Stomach (tissue), 4 donors: ENCODE results near the gene SLC22A4.

Experiments
- EP300 ChIP-seq: sonication (generic); formaldehyde crosslinking; IDR thresholded peaks from one replicate; pipeline ENCODE4 v1.6.1; 2017; ENCODE audit warnings: antibody characterized with exemption
- POLR2A ChIP-seq, 4 donors: fragments of 450-650 bp; IDR thresholded peaks; one replicate each; pipeline ENCODE4 v1.6.1; 2016; ENCODE audit warnings: antibody characterized with exemption in 4 of 4, control low read depth in 2 of 4, mild to moderate bottlenecking in 1 of 4, moderate library complexity in 1 of 4
- POLR2AphosphoS5 ChIP-seq, 3 donors: sonication (generic); formaldehyde crosslinking; IDR thresholded peaks; one replicate each; pipeline ENCODE4 v1.6.1; 2016; ENCODE audit warnings: antibody characterized with exemption in 3 of 3
- TF ChIP-seq, protein P1 (sequence below), 7 experiments: fragments of 450-650 bp in 4 of 7; fragments of 200-600 bp in 3 of 7; sonication (generic) in 3 of 7; IDR thresholded peaks; one replicate each; pipeline ENCODE4 v1.5.1; 2016 to 2019; ENCODE audit warnings: antibody characterized with exemption in 7 of 7, control low read depth in 2 of 7, mild to moderate bottlenecking in 1 of 7

DNA sequence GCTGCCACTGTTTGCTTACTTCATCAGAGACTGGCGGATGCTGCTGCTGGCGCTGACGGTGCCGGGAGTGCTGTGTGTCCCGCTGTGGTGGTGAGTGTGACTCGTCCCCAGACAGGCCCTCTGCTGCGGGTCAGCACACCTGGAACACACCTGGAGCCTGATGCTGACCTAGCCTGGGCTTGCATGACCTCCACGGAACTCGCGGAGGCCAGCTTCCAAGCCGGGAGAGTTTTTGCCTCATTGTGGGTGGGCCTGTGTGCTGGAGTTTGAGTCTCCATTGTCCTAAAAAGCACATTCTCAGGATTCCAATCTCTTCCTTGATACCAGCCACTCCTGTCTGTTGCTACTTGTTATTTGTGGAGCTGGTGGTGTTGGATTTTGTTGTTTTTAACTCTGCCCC lies 28.1 kb downstream of the SLC22A4 start:
- TF ChIP-seq, protein P1, sequence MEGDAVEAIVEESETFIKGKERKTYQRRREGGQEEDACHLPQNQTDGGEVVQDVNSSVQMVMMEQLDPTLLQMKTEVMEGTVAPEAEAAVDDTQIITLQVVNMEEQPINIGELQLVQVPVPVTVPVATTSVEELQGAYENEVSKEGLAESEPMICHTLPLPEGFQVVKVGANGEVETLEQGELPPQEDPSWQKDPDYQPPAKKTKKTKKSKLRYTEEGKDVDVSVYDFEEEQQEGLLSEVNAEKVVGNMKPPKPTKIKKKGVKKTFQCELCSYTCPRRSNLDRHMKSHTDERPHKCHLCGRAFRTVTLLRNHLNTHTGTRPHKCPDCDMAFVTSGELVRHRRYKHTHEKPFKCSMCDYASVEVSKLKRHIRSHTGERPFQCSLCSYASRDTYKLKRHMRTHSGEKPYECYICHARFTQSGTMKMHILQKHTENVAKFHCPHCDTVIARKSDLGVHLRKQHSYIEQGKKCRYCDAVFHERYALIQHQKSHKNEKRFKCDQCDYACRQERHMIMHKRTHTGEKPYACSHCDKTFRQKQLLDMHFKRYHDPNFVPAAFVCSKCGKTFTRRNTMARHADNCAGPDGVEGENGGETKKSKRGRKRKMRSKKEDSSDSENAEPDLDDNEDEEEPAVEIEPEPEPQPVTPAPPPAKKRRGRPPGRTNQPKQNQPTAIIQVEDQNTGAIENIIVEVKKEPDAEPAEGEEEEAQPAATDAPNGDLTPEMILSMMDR (IDR thresholded peaks at IDR 0.05), result no peak
- TF ChIP-seq POLR2A (IDR thresholded peaks at IDR 0.05) (no peak), EP300 (no peak), POLR2AphosphoS5 (IDR thresholded peaks at IDR 0.05) (no peak)
